Stimulated activated naive CD8-positive, alpha-beta T cell treated with anti-CD3 and anti-CD28 coated beads, Interleukin-15, Interleukin-2, amounts not matched to agents 100 U/mL and 50 U/mL, for 24 hours (primary cell): ENCODE data around the gene RGS17.
"Not testable (repeated sequence)": the region's sequence is repeated elsewhere in the genome, so short reads cannot be mapped to it uniquely, and the experiment has no call there.

Source experiments
- ATAC-seq: fragments of 150-1000 bp; cut with Tn5 transposase; one replicate; pipeline ENCODE4 v1.10.0; 2021
- DNase-seq: peaks from one replicate; pipeline ENCODE4 v3.0.0; 2021

Gene RGS17

DNA sequence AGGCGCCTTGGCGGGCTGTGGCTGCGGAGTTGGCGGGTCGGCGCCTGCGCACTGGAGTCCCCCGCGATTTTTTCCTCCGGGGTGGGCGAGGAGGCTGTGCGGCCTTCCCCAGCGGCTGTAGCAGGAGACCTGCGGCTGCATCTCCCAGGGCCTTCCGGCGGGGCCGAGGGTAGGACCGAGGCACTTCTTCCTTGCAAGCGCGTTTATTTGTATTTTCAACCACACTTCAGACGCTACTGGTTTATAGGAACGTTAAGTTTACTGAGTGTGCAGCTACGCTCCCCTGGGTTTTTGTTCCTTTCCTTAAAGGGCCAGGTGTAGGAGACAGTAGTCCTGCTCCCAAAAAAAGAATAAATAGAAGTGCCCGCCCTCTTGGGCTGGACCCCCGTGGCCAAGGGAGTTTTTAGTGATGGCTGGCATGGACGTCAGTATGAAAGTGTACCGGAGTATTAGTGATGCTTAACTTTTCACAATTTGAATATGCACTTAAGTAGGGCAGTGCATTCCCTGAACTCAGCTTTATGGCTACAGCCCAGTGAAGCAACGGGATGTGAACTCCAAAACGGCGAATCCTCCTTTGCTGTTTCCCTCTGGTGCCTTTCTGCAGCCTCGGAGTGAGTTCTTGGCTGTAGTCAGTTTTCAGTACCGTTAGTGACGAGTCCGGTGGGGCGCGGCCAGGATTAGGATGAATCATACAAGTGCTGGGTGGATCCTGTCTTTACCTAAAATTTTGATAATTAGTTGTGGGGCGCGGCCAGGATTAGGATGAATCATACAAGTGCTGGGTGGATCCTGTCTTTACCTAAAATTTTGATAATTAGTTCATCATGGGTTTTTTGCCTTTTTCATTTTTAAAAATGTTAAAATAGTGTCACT, 147.2 kb downstream of the RGS17 start:
- ATAC-seq = peak; percentile 38

DNA sequence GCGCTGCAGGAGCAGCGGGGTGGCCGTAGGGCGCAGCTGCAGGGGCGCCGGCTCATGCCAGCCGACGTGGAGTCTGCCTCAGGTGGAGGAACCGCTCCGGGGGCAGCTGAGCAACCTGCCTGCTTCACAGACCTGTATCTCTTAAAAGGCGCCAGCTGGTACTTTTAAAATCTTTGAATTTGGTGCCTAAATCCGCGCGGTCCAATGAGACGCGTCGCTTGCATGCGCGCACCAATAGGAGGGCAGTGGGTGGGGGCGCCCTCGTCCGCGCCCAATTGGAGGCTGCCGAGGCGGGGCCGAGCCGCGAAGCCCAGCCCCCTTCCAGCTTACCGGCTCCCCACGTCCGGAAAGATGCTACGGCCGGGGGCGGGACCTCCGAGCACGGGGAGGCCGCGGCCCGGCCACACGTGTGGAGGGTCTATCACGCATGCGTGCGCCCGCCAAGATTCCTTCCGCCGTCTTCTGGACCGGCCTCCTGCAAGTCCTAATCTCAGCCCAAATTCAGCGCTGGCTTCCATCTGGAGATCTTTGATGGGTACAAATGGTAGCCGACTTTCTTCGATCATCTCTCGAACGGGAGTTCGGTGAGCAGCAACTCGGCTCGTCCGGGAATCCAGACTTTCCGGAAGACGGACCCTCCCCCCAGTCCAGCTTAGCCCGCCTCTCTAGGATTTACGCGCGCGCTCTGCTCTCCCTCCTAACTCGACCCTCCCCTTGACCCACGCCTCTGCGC, 148.0 kb downstream of the RGS17 start, which contains the start of gene FBXO5:
FBXO5 (minus strand) TSS at position 138 of the 733 bp plus-strand sequence; CDS start at position 56, 82 bp downstream.
- DNase-seq (peak; percentile 97), ATAC-seq (peak; percentile 92)

More for the DNA sequence above, 147.2 kb downstream of the RGS17 start:
- peak; percentile 97 for DNase-seq

- DNase-seq = peak; percentile 54
- ATAC-seq = no peak
Measured at GRCh38 chr6:152981989-152982903, 148.8 kb downstream of the RGS17 start.

DNA sequence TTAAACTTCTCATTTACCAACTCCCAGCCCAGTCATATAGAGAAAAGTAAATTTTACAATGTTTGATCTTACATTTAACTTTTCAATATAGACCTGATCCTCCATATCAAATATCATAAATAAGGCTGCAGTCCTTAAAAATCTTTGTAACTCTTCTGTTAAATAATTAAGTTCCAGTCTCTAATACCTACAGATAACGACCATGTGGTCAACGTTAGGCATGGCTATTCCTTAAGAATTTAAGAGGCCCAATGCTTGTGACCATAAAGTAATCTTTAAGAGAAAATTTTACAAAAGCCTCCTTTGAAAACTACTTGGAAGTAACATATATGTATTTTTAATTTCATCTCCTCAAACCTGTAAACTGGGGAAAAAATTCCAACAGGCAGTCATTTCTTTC, 149.9 kb downstream of the RGS17 start:
- no peak for ATAC-seq
- no peak for DNase-seq

GRCh38 chr6:152980656-152981055, 150.4 kb downstream of the RGS17 start:
- ATAC-seq (no peak), DNase-seq (no peak)

- DNase-seq (no peak), ATAC-seq (no peak)
Measured at GRCh38 chr6:152979116-152979515, 152.0 kb downstream of the RGS17 start.

- DNase-seq (no peak), ATAC-seq (no peak)
Measured at GRCh38 chr6:152978058-152978457, 153.0 kb downstream of the RGS17 start.

DNA sequence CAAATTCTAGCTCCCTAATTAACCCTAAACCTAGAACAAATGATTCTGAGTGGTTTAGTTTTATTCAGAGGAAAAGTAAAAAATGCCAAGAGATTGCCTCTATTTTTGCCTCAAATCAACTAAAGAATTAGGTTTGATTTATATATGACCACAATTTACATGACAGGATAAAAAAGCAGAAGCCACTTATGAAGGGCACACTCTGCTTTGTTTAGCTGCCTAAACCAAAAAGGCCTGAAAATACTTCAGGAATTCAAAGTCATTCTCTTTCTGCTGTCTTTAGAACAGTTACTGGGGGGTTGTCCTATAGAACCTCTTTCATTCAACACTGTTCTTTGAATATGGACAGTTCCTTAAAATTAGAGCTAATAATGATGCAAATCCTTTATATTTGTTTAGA, 153.5 kb downstream of the RGS17 start:
- ATAC-seq = no peak
- DNase-seq = no peak

DNA sequence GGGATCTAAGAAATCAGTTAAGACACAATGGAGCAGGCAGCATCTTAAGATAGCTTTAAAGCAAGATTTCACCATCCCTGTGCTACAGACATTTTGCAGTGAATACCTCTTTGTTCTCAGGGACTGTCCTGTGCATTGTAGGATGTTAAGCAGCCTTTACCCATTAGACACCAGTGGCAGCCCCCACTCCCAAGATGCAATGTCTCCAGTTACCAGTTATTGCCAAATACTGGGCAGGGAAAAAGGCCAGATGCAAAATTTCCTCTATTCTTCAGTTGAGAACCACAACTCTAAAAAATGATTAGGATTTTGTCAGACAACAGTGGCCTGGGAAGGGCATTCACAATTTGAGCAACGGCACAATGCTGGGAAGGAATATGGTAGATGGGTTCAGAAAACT, 154.3 kb downstream of the RGS17 start:
- ATAC-seq = no peak
- DNase-seq = no peak

DNA sequence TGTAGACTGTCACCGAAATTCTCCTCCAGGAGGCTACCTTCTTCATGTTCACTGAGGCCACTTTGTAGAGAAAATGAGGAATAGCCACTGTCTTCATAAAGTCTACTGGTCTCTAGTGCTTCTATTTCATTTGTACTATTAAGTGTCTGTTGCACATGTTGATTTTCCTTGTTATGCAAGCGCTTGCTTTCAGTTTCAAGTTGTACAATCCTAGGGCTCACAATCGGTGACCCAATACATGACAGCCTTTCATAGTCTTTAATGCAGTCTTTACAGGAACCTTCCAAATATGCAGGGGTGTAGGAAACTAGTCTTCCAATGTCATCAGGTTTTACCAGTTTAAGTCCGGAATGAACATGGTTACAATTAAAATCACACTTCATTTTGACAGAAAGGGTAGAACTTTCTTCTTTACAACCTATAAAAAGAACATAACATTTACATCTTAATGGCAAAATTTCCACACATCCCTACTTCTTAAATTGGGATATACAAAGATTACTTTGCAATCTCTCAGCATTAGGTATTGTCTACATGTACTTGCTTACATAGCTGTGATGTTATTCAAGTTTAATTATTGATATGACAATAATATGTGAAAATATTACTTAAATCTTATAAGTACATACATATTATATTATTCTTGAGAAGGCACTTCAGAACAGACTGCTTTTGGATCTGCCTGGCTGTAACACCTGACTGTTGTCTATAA, 155.7 kb downstream of the RGS17 start:
- peak; percentile 40 for ATAC-seq
- DNase-seq = no peak

DNA sequence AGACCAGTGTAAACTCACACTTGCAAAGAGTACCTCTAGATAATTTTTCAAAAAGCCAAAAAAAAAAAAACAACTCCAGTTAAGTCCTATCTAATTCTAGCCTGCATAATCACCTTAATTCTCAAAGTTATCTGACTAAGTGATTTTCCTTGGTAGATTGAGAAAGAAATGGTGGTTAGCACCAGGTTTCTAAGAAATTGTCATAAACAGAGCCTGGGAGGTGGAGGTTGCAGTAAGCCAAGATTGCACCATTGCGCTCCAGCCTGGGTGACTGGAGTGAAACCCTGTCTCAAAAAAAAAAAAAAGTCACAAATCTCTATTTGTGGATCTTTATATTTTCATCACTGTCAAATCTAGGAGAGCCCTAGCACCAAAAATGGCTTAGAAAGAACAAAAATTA, 157.2 kb downstream of the RGS17 start:
- ATAC-seq (no peak), DNase-seq (no peak)

DNA sequence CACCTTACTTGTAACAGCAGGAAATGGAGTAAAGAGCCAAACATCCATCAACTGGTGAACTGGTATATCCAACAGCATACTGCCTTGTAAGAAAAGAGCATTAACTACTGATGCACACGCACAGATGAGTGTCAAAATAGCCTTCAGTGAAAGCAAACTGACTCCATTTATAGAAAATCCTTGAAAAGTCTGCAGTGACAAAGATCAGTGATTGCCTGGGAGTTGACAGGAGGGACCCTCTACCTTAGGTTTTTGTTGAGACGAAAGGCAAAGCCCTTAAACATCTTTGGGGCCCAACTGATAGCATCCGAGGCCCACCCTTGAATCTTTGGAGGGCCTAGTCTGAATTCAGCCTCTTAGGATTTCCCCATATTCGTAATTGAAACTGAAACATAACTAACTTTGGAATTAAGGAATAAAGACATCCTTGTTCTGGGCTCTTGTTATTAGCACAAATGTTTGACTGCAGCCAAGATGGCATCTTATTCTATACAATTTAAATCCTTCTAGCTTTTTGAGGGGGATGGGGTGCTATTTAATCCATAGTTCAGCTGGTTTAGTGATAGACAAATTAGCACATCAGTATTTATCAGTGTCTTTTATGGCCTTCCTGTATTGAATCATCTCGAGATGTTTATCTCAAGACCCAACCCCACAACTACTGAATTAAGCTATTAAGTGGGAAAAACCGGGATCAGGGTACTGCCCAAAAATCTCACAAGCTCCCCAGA, 161.2 kb downstream of the RGS17 start:
- ATAC-seq (no peak), DNase-seq (no peak)

GRCh38 chr6:152966168-152966894, 164.8 kb downstream of the RGS17 start:
- DNase-seq = not testable (repeated sequence)

GRCh38 chr6:152959333-152959732, 171.7 kb downstream of the RGS17 start:
- DNase-seq = no peak
- ATAC-seq = no peak

More at GRCh38 chr6:152966168-152966894, 164.8 kb downstream of the RGS17 start:
- not testable (repeated sequence) for ATAC-seq

GRCh38 chr6:152957796-152958195, 173.3 kb downstream of the RGS17 start:
- DNase-seq (no peak), ATAC-seq (no peak)
